NT2/D1 (cell line): ENCODE results near the gene LARGE1.

ENCODE experiments used
- SUZ12 ChIP-seq: IDR thresholded peaks from 2 replicates; pipeline ENCODE4 v1.6.1; 2011; ENCODE audit not compliant: insufficient read length, insufficient read depth; ENCODE audit errors: extremely low read depth
- YY1 ChIP-seq: IDR thresholded peaks from 2 replicates; pipeline ENCODE4 v1.6.1; 2011; ENCODE audit not compliant: insufficient read length, insufficient read depth
- ZNF274 ChIP-seq: IDR thresholded peaks from 2 replicates; pipeline ENCODE4 v1.6.1; 2011; ENCODE audit warnings: mild to moderate bottlenecking, low read depth, low read length

GRCh38 chr22:33519071-33519973 lies 401.0 kb downstream of the LARGE1 start:
- TF ChIP-seq YY1 (no peak), SUZ12 (no peak), ZNF274 (no peak)
